ENCODE results near the gene MARK2. TPM values are rescaled to one million over a fixed set of nuclear protein-coding genes. Genes with fewer than 3 reads are reported as not detected.

The MARK2 gene
- total RNA-seq, 1 experiment from 2014 or later: 16.4 TPM

GRCh38 chr11:63922673-63923192, 83.8 kb downstream of the MARK2 start:
- DNase-seq (ENCODE audit: low read depth): no peak

- no peak for DNase-seq (ENCODE audit: low read depth)
These were observed 84.4 kb downstream of the MARK2 start for GRCh38 chr11:63923319-63923718.

GRCh38 chr11:63929616-63930015, 90.7 kb downstream of the MARK2 start:
- DNase-seq (ENCODE audit: low read depth): no peak

- DNase-seq (ENCODE audit: low read depth): no peak
These were observed 92.1 kb downstream of the MARK2 start for GRCh38 chr11:63931045-63931444.

GRCh38 chr11:63931876-63932275, 93.0 kb downstream of the MARK2 start:
- DNase-seq (ENCODE audit: low read depth): no peak

GRCh38 chr11:63933459-63933858, 94.5 kb downstream of the MARK2 start:
- DNase-seq (ENCODE audit: low read depth): no peak

GRCh38 chr11:63937713-63938478, 99.0 kb downstream of the MARK2 start:
- DNase-seq (ENCODE audit: low read depth): no peak

- peak; percentile 94 for DNase-seq (ENCODE audit: low read depth)
These were observed 99.8 kb downstream of the MARK2 start, which contains the start of gene NAA40 for GRCh38 chr11:63938479-63939396. Gene NAA40 (plus strand): TSS chr11:63939002. CDS start chr11:63939097, 95 bp downstream.

GRCh38 chr11:63939397-63939891, 100.5 kb downstream of the MARK2 start:
- DNase-seq (ENCODE audit: low read depth): no peak

GRCh38 chr11:63940786-63941185, 101.9 kb downstream of the MARK2 start:
- no peak for DNase-seq (ENCODE audit: low read depth)

GRCh38 chr11:63941901-63942300, 103.0 kb downstream of the MARK2 start:
- DNase-seq (ENCODE audit: low read depth): no peak

GRCh38 chr11:63942803-63943202, 103.9 kb downstream of the MARK2 start:
- DNase-seq (ENCODE audit: low read depth): no peak

GRCh38 chr11:63944987-63945386, 106.1 kb downstream of the MARK2 start:
- DNase-seq (ENCODE audit: low read depth): peak; percentile 39

GRCh38 chr11:63945477-63946163, 106.7 kb downstream of the MARK2 start:
- peak; percentile 62 for DNase-seq (ENCODE audit: low read depth)

GRCh38 chr11:63951779-63952536, 113.0 kb downstream of the MARK2 start:
- DNase-seq (ENCODE audit: low read depth): no peak

- DNase-seq (ENCODE audit: low read depth): no peak
These were observed 113.7 kb downstream of the MARK2 start for GRCh38 chr11:63952570-63952969.

- DNase-seq (ENCODE audit: low read depth): no peak
These were observed 119.1 kb downstream of the MARK2 start for GRCh38 chr11:63958008-63958407.
